GM12873 (cell line): ENCODE results near the gene DEFB114.

Source experiments
- TF ChIP-seq, protein P1 (sequence below): IDR thresholded peaks from 2 replicates; pipeline ENCODE4 v1.5.1; 2012; ENCODE audit warnings: low read depth, mild to moderate bottlenecking, moderate library complexity, low read length, control low read depth; ENCODE audit not compliant: insufficient read depth; ENCODE audit errors: missing control alignments

DEFB114 gene

DNA sequence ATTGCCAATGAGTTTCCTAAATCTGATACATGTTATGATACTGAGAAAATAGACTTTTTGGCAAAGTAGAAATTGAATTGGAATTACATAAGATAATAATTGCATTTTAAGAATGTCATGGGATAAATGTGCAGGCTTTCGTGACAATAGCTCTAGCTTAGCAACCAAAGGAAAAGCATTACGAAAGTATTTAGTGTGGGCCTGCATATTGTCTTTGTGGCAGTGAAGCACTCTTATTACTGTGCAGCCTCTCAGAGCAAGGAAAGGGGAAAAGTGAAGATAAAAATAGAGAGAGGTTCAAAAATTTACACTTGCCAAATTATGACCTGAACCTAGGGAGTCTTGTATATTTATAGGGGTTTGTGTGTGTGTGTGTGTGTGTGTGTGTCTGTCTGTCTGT, 18.1 kb upstream of the DEFB114 start:
- TF ChIP-seq, protein P1, sequence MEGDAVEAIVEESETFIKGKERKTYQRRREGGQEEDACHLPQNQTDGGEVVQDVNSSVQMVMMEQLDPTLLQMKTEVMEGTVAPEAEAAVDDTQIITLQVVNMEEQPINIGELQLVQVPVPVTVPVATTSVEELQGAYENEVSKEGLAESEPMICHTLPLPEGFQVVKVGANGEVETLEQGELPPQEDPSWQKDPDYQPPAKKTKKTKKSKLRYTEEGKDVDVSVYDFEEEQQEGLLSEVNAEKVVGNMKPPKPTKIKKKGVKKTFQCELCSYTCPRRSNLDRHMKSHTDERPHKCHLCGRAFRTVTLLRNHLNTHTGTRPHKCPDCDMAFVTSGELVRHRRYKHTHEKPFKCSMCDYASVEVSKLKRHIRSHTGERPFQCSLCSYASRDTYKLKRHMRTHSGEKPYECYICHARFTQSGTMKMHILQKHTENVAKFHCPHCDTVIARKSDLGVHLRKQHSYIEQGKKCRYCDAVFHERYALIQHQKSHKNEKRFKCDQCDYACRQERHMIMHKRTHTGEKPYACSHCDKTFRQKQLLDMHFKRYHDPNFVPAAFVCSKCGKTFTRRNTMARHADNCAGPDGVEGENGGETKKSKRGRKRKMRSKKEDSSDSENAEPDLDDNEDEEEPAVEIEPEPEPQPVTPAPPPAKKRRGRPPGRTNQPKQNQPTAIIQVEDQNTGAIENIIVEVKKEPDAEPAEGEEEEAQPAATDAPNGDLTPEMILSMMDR, result no peak

DNA sequence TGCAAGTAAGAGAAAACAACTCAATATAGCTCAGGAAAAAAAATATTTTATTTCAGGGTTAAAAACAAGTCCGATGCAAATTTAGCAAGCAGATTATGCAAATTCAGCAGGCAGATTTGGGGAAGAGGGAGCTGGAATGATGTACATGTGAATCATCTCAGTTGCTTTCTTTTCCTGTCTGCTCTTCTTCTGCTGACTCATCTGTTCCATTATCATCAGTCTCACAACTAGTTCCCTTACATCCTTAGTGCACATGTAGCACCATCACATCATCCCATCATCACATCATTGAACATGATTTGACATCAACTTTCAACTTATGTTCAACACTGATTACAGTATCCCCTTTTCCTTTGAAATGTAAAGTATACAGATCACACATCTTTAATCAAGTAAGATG, 16.9 kb upstream of the DEFB114 start:
- TF ChIP-seq, protein P1, result no peak

DNA sequence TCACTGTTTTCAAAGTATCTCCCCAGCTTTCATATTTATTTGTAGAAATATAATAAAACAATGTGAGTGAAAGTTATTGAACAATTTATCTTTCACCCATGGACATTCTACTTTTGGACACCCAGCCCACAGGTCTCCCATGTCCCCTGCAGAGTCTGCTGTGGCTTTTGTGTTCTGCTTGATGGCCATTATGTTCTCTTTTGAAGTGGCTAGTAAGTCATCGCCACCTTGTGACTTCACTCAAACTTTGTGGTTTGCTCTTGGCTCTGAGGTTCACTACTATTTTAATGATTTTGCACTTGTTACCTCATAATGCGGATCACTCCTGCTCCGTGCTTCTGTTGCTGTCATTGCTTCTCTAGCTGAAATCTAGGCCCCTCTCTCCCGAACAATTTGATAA, 15.6 kb upstream of the DEFB114 start:
- TF ChIP-seq, protein P1, result no peak

DNA sequence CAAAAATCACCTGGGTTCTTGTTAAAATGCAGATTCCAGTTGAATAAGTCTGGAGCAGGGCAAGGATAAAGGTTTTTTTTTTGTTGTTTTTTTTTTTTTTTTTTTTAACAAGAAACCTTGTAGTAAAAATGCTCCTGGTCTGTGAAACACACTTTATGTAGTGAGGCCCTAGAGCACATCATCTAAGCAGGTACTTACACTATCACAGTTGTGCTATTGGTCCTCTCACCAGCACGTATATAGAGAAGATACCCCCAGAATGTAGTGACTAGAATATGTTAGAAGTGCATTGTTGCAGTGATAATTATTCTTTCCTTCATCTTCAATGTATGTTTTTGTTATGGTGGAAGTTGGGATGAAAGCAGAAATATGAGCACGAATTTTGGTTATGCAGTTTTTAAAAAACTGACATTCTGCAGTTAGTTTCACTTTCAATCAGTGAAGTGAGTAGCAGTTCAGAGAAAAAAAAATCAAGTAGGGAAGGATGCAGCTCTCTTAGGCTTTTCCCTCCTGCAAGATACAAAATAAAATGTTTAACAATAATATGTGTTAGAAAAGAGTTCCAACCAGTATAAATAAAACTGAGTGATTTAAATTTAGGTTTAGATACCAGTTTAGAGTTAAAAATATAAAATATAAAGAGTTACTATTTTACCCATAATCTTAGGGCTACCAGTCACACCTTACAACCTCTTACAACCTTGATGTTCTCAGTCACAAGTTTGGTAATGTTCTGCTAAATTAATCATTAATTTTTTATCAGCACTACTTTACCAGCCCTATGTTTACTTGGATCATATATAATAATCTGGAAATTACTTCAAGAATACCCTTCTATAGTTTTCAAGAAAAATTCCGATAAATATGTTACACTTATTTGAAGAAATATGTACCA, 14.6 kb upstream of the DEFB114 start:
- TF ChIP-seq, protein P1, result no peak

DNA sequence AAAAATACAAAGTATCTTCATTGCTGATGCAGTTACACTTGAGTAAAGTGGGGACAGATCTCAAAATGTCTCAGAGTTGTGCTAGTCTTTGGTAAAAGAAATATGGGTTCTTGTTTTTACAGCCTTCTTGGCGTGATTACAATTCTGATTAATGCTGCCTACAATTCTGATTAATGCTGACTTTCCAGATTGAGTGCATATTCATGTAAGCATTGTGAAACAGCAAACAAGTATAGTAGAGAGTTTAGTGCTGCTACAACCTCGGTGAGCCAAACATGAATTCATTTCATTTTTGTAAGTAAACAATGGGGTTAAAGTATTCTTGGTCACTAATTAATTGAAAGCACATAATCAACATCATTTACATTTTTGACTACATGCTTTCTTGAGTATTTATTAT, 5.6 kb upstream of the DEFB114 start, which contains the start of gene DEFB113:
Gene DEFB113 (minus strand): TSS at position 21 of the 400 bp plus-strand sequence. CDS start 0 bp downstream, at position 21.
- TF ChIP-seq, protein P1, result no peak

DNA sequence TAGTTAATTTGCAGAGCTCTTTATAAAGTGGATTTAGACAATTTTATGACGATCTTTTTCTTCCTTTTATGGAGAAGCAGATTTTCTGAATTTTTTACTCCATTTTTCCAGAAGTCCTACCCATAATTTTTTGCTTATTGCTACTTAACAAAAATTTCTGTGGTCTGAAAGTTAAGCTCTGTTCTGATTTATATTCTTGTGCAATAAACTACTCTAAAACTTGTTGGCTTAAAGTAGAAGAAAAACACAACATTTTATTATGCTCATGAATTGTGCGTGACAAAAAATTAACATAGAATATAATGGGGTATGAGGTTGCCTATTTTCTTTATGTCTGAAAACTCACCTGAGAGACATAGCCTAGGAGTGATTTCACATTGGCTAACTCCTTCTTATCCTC, 2.9 kb upstream of the DEFB114 start:
- TF ChIP-seq, protein P1, result no peak

DNA sequence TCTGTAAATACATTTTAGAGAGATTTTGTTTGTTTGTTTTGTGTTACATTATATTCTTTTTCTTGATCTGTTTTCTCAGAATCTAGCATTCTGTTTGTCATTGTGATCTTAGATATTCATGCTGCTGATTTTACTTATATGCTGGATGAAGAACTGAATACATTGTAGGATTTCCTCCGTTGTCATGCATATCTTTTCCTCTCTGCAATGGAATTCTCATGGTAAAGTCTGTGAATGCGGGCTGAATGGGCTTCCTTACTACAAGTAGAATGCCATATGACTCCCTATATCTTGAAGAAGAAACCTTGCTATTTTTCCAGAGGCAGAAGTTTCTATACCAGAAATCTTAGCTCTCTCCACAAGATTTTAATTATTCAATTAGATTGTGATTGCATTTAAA, 2.4 kb upstream of the DEFB114 start:
- TF ChIP-seq, protein P1, result no peak
